GM23338 (cell line): ENCODE measurements around the gene ELOVL4. TPM values are rescaled to one million over a fixed set of nuclear protein-coding genes. Genes with fewer than 3 reads are reported as not detected.

Experiments used
- CREB1 ChIP-seq: fragments of 250-450 bp; sonication (Bioruptor Pico); IDR thresholded peaks from 2 replicates; pipeline ENCODE4 v1.5.0; 2020; ENCODE audit warnings: low read depth, mild to moderate bottlenecking, moderate library complexity
- ETS1 ChIP-seq: IDR thresholded peaks from 2 replicates; pipeline ENCODE4 v1.6.1; 2016; ENCODE audit warnings: antibody characterized with exemption
- EZH2phosphoT487 ChIP-seq: fragments of 200-600 bp; sonication (generic); IDR thresholded peaks from one replicate; pipeline ENCODE4 v1.8.1; 2018; ENCODE audit warnings: antibody characterized with exemption; ENCODE audit not compliant: unreplicated experiment
- JUNB ChIP-seq: IDR thresholded peaks from one replicate; pipeline ENCODE4 v1.6.1; 2016; ENCODE audit warnings: antibody characterized with exemption; ENCODE audit not compliant: unreplicated experiment
- NANOG ChIP-seq: IDR thresholded peaks from 2 replicates; pipeline ENCODE4 v1.6.1; 2016; ENCODE audit warnings: antibody characterized with exemption, borderline replicate concordance
- ZNF114 ChIP-seq: fragments of 250-450 bp; sonication (Bioruptor Pico); IDR thresholded peaks from 2 replicates; pipeline ENCODE4 v1.5.0; 2020; ENCODE audit warnings: mild to moderate bottlenecking, moderate library complexity
- ZNF331 ChIP-seq: fragments of 250-450 bp; sonication (Bioruptor Pico); IDR thresholded peaks from 2 replicates; pipeline ENCODE4 v1.5.0; 2020; ENCODE audit warnings: low read depth, mild to moderate bottlenecking, moderate library complexity
- polyA plus RNA-seq: library from polyadenylated mRNA; unstranded; fragments of >200 nt; fragmentation: Nextera tagmentation; extraction: Ambion mirVana; gene quantifications from 2 replicates; pipeline ENCODE4 v1.2.1, GENCODE V29; 2016
- total RNA-seq: library from RNA; depleted of rRNA; stranded (reverse); fragments of >200 nt; shearing (Covaris generic); gene quantifications from 2 replicates; pipeline ENCODE4 v1.2.3, GENCODE V29; 2014
- TF ChIP-seq, protein P1 (sequence below): fragments of 250-450 bp; sonication (Bioruptor Pico); IDR thresholded peaks from 2 replicates; pipeline ENCODE4 v1.5.0; 2020; ENCODE audit warnings: mild to moderate bottlenecking, moderate library complexity

The ELOVL4 gene
- total and polyA plus RNA-seq, 2 experiments from 2014 or later: 13.3 to 16.8 TPM

- TF ChIP-seq, protein P1, sequence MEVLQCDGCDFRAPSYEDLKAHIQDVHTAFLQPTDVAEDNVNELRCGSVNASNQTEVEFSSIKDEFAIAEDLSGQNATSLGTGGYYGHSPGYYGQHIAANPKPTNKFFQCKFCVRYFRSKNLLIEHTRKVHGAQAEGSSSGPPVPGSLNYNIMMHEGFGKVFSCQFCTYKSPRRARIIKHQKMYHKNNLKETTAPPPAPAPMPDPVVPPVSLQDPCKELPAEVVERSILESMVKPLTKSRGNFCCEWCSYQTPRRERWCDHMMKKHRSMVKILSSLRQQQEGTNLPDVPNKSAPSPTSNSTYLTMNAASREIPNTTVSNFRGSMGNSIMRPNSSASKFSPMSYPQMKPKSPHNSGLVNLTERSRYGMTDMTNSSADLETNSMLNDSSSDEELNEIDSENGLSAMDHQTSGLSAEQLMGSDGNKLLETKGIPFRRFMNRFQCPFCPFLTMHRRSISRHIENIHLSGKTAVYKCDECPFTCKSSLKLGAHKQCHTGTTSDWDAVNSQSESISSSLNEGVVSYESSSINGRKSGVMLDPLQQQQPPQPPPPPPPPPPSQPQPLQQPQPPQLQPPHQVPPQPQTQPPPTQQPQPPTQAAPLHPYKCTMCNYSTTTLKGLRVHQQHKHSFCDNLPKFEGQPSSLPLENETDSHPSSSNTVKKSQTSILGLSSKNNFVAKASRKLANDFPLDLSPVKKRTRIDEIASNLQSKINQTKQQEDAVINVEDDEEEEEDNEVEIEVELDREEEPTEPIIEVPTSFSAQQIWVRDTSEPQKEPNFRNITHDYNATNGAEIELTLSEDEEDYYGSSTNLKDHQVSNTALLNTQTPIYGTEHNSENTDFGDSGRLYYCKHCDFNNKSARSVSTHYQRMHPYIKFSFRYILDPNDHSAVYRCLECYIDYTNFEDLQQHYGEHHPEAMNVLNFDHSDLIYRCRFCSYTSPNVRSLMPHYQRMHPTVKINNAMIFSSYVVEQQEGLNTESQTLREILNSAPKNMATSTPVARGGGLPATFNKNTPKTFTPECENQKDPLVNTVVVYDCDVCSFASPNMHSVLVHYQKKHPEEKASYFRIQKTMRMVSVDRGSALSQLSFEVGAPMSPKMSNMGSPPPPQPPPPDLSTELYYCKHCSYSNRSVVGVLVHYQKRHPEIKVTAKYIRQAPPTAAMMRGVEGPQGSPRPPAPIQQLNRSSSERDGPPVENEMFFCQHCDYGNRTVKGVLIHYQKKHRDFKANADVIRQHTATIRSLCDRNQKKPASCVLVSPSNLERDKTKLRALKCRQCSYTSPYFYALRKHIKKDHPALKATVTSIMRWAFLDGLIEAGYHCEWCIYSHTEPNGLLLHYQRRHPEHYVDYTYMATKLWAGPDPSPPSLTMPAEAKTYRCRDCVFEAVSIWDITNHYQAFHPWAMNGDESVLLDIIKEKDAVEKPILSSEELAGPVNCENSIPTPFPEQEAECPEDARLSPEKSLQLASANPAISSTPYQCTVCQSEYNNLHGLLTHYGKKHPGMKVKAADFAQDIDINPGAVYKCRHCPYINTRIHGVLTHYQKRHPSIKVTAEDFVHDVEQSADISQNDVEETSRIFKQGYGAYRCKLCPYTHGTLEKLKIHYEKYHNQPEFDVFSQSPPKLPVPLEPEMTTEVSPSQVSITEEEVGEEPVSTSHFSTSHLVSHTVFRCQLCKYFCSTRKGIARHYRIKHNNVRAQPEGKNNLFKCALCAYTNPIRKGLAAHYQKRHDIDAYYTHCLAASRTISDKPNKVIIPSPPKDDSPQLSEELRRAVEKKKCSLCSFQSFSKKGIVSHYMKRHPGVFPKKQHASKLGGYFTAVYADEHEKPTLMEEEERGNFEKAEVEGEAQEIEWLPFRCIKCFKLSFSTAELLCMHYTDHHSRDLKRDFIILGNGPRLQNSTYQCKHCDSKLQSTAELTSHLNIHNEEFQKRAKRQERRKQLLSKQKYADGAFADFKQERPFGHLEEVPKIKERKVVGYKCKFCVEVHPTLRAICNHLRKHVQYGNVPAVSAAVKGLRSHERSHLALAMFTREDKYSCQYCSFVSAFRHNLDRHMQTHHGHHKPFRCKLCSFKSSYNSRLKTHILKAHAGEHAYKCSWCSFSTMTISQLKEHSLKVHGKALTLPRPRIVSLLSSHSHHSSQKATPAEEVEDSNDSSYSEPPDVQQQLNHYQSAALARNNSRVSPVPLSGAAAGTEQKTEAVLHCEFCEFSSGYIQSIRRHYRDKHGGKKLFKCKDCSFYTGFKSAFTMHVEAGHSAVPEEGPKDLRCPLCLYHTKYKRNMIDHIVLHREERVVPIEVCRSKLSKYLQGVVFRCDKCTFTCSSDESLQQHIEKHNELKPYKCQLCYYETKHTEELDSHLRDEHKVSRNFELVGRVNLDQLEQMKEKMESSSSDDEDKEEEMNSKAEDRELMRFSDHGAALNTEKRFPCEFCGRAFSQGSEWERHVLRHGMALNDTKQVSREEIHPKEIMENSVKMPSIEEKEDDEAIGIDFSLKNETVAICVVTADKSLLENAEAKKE: no peak
- TF ChIP-seq EZH2phosphoT487 (no peak), ZNF114 (CRISPR knock-in tag) (no peak), JUNB (no peak), ETS1 (no peak), CREB1 (CRISPR knock-in tag) (no peak), NANOG (no peak), ZNF331 (CRISPR knock-in tag) (no peak)
These were observed 5.7 kb downstream of the ELOVL4 start (continued) for GRCh38 chr6:79941489-79942151.
